GM19035 (cell line): Measurements from ENCODE around the gene KLHL29.

ENCODE experiments used
- ATAC-seq: cut with Tn5 transposase; IDR thresholded peaks from one replicate; pipeline ENCODE4 v1.9.1; 2021; ENCODE audit not compliant: unreplicated experiment

KLHL29 gene

DNA sequence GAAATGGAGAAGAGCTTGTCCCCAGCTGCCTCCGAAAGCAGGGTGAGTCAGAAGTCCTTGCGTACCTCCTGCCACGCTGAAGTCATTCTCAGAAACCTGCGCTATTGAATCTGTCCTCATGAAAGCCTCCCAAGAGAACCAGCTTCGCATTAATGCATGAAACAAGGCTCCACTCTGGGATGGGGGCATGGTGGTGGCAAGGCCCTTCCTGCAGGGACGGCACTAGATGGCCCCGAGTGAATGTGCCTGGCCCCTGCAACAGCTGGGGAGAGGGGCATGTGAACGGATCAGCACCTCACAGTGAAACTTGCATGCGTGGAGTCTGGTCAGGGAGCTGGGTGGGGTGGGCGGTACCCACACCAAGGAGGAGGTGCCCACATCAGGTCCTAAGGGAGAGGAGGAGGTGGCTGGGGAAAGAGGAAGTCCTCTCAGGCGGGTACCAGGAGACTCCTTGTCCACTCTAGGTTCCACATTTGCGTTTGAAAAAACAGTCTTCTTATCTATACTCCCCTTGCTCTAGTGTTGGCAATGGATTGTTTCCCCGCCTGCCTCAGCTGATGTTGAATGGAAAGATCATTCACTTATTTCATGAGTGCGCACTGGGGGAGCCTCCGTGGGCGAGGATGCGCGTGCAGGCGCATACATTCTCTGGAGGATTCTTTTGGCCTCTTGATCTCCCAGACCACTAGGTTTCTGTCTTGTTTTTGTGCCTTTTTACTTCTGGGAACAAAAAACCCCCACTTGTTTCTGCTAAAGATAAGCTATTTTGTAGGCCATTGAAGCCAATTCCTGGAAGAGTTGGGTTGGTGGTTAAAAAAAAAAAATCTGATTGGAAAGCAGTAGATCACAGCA lies 104.7 kb downstream of the KLHL29 start:
- ATAC-seq = peak; percentile 48

DNA sequence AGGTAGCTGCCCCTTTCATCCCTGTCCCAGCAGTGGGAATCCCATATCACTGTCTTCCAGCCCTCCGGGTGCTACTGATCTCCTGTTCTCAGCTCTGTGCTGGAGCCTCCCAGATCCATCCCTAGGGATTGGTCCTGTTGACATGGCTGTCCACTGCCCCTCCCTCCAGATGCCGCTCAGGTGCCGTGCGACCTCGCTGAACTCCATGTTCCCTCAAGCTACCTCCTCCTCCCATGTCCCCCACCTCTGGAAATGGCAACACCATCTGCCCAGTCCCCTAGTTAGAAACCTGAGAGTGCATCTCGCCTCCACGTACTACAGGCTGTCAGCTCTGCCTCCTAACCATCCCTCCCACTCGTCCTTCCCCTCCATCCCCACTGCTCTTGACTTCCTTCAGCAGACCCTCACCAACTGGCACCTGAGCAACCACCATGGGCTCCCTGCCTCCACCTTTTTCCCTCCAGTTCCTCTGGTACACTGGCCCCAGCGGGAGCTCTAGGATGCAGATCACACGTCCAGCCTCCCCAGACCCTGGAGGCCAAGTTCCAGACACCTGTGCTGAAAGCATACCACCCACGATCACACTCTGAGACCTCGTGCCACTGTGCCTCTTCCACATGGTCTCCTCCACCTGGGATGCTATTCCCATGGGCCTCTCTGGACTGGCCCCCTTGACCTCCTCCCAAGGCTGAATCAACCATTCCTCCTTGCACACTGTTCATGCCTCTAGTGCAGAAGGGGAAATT lies 106.8 kb downstream of the KLHL29 start:
- no peak for ATAC-seq

DNA sequence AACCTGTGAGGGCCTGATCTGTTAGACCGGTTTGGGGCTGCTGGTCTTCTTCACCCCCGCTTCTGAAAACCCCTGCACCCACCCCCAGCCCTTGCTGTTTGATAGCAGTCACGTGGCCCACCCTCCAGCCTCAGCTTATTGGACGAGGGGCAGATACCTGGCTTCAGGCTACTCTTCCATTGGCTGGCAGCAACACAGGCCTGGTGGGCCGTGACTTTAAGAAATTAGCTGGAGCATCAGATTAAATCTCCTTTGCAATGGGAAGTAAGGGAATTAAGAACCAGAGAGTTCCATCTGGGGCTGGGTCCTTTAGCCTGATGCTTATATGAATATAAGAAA lies 107.3 kb downstream of the KLHL29 start:
- ATAC-seq = no peak

DNA sequence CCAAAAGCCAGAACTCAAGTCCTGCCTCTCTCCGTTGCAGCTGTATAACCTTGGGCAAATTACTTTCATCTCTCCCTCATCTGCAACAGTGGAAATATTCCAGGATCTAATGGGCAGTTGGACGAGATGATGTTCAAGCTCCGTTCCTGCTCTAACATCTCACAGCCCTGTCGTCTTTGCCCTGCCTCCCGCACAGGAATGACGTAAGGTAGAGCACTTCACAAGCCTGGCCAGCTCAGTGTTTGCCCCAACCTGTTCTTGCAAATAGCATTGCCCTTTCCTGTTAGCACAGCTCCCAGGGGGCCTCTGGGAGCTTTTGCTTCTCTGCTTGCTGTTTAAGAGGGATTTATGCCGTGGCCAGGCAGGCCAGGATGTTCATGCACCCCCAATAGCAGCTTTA lies 107.9 kb downstream of the KLHL29 start:
- no peak for ATAC-seq

DNA sequence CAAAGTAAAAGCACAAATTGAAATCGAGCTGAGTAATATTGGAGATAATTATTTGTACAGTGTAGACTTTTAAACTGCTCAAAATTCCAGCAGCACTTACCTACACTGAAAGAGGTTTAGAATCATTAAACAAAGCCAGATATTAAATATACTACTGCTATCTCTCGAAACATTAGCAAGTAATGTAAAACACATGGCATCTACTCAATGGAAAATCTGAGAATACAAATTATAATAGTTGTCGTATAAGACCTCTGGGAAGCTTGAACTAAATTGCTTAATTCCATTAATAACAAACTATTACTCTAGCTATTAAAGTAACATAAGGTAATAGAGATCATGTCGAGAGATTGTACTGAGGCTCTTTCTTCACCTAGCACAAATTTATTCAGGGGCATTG lies 108.9 kb downstream of the KLHL29 start:
- ATAC-seq = no peak

DNA sequence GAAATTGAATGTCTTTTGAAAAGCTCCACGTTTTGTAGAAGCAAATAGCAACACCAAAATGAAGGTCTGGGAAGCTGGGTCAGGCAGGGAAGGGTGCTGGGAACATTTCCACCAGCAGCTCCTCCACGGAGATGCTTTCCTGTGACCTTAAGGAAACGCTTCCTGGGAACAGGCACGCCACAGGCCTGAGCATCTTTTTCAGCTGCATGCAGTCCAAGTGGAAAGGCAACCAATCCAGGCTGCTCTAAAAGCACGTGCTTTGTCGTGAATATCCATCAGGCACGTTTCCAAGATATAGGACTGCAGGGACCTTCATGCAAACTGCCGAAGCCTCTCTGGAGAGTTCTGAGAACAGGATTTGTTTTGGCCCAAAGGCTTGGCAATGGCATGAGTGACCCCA lies 109.3 kb downstream of the KLHL29 start:
- ATAC-seq = no peak

DNA sequence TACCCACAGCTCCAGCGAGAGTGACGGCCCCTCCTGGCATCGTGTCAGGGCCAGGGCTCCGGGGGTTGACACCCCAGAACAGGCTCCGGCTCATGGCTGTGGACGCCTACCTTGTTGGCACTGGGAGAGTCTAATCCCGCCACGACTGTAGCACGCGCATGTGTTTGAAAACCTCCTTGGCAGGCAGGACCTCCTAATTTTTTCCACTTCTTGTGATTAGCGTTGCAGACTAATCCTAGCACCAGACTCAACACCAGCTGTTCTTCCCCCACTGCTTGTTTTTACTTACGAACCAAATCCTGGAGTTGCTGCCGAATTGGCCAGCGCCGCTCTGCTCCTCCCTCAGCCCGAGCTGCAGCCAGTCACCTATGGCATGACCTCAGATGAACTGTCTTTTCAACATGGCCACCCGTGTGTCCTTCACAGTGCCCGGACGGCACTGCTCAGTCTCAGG lies 110.7 kb downstream of the KLHL29 start:
- ATAC-seq = no peak

DNA sequence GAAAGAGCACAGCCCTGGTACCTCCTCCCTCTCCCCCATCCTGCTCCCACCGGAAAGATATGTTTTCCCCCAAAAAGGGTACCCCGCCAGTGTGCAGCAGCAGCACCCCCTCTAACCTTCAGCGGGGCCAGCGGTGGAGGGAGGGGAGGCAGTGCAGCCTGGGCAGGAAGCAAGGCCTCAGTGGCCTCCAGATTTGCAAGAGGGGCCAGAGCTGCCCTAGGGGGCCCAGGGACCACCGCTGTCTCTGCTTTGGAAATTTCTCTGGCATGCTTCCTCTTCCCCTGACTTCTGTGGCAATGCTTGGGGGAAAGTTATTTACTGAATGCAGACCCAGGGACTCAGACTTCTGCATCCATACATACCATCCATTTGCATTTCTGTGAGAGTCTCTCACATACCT lies 111.5 kb downstream of the KLHL29 start:
- no peak for ATAC-seq

DNA sequence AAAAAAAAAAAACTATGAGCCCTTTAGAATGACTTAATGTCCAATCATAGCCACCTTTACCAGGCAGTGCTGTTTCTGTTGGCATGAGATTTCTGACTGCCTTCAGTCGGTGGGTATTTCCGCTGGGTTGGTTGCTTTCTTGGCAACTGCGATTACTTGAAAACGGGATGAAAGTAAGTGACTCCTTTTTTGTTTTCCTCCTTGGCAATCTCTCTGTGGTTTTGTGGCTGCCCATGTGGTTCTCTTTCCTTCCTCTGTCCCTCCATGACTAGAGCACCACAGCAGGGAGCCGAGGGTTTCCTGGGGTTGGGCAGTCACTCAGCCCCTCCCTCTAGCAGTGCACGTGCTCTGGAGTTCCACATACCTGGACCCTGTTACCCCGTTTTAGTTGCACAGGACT lies 112.1 kb downstream of the KLHL29 start:
- no peak for ATAC-seq

DNA sequence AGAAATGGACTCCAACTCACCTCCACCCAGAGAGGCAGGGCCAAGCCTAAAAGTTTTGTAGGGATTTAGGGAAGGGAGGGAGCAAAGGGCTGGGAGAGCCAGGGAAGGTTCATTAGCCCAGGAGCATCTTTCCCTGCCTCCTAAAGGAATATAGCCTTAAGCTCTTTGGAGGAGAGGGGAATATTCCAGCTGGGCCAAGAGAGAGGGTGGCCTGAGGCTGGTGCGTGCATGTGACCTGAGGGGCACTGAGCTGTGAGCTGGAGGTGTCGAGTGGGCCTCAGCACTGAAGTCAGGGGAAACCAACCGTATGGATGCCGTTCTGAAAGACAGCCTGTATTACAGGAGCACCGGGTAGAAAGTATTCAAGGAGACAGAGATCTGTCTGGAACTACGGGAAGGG lies 112.6 kb downstream of the KLHL29 start:
- no peak for ATAC-seq

DNA sequence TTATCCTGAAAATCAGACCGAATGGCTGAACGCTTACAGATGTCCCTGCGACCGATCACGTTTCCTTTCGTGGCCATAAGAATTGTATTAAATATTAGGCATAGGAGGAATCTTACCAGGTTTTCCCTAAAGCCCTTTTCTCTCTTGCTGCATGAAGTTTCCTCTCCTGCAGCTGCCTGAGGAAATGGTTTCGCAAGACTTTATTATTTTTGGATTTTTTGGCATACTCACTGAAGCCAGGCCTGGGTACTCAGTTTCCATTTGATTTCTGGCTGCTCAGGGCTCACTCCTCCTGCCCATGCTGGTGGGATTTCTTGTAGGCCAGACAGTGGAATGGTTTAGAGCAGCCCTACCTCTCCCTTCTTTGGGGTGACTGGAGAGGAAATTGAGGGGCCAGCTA lies 114.0 kb downstream of the KLHL29 start:
- ATAC-seq = no peak

DNA sequence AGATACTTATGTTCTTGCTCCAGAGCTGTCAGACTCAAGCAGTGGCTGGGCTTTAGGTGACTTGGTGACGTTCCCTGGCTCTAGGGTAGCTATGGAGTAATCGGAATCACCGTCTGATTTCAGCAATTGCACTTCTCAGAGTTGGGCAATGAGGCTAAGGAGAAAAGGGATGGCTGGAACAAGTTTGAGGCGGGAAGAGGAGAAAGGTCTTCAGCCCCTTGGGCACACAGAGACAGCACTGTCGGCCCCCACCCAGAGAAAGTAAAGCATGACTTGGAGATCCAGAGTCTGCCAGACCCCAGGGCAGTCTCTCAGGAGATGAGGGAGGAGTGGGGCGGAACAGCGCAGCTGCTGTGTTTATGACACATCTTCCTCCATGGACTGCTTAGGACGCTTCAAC lies 114.5 kb downstream of the KLHL29 start:
- ATAC-seq = no peak

DNA sequence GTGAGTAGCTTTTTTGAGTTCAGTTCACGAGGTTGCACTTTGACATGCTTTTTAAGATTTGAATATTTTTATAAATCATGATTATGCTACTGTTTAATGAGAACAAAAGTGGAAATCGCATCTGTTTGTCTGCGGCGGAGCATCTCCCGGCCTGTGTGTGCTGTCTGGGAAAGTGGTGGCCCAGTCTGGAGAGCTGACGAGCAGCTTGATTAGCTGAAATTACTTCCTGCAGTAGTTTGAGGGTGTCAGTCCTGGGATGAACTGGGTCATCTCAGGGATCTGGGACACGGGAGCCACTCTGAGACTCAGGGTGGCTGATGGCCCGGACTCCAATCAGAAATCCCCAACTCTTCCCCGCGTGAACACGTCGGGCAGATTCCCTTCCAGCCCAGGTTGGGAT lies 115.9 kb downstream of the KLHL29 start:
- no peak for ATAC-seq

DNA sequence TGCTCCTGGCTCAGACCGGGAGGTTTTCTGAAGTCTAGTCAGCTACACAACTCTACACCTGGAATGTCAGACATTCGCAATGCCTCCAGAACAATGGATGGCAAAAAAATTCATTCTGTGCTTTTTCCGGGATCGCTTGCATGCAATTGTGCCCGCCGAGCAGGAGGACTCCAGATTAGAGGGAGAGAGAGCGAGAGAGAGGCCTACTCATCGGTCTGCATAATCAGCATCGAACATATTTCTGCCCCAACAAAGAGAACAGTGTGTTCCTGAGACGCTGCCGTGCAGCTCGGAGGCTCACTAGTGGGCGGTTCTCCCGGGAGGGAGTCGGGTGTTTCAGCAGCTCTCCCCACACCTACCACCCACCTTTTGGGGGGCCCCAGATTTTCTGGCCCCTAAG lies 117.1 kb downstream of the KLHL29 start:
- ATAC-seq = no peak

DNA sequence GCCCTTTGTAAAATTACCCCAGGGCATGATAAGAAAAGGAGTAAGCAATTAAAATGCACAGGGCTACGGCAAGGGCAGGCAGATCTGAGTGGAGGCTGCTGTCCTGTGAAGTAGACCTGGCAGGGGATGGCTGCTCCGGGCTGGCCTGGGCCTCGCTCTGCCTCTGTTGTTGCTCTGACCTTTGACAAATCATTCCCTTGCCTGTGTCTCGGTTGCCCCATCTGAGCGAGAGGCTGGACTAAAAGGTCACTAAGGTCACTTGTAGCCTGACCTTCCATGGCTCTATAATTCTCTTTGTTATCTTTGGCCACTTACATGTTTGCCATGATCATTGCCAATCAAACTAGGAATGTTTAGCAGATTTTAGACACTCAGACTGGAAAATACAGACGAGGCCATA lies 118.1 kb downstream of the KLHL29 start:
- ATAC-seq = no peak

DNA sequence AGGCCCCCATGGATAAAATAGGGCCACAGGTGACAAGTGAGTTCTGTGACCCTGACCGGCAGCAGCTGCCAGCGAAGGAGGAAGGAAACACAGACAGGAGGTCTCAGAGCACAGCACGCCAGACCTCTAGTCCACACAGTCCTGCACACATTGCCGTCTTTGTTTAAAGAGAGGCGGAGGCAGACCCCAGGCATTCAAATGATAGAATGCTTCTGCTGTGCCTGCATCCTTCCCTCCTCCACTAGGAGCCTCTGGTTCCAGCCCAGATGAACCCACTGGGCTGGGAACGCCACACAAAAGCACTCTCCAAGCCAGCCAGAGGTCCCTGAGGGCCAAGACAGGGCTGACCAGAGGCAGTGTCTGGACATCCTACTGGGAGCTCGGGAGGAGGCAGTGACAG lies 118.7 kb downstream of the KLHL29 start:
- ATAC-seq = no peak

DNA sequence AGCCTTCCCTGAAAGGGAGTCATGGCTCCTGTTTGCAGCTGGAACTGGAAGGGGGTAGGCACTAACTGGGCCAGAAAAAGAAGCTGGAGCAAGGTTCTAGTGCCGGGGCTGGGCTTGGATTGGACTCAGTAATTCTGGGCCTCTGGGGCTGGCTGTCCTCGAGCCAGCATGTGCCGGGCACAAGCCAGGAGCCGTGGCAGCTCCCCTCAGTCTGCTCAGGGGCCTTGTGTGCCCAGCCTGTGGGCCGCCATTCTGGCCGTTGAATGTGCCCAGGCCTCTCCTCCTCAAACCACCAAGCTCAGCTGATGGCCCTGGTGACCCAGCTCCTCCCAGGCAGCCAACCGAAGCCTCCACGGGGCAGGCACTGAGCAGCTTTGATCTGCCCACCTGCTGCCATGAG lies 119.6 kb downstream of the KLHL29 start:
- no peak for ATAC-seq

DNA sequence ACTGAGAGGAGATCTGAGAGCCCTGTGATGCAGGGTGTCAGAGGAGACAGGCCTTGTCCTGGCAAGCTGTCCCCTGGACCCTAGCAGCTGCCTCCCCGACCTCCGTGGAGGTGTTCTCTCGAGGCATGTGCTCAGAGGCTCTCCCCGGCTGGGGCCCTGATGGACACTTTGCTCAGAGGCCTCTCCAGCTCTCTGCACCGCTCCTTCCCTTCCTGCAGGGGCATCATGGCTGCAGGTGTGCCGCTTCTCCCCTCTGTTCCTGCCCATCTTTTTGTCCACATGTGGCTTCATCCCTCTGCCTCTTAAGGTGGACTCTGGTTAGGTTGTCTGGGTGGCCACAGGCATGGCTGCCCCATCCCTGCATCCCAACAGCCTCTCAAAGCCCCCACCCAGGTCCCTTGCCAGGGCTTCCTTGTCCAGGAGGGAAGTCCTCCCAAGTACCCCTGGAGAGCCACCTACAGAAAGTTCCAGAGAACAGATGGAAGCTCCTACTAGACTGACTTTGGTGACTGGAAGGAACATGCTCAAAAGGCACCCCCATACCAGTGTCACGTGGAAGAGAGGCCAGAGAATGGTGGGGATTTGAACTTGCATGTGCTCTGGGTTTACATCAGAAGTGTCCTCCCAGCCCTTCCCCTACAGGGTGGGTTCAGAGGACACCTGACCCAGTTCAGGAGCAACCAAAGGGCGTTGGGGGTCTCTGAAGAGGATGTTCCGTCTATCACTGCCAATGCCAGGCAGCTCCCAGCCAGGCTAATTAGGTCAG lies 120.4 kb downstream of the KLHL29 start:
- ATAC-seq = no peak

DNA sequence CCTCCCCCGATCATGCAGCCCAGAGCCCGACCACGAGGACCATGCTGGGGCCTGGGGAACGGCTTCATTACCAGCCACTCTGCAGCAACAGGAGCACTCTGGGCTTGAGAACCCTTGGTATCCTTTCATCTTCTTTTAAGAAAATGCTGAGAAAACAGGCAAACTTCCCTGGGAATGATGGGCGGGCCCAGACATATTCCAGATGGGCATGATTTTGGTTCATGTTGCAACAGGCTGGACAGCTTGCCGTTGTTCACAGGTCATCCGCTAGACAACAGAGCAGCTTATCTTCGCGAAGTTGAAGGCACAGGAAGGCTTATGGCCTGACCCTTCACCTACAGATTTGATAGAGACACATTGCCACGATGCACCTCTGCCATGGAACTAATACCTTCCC lies 121.0 kb downstream of the KLHL29 start:
- no peak for ATAC-seq

DNA sequence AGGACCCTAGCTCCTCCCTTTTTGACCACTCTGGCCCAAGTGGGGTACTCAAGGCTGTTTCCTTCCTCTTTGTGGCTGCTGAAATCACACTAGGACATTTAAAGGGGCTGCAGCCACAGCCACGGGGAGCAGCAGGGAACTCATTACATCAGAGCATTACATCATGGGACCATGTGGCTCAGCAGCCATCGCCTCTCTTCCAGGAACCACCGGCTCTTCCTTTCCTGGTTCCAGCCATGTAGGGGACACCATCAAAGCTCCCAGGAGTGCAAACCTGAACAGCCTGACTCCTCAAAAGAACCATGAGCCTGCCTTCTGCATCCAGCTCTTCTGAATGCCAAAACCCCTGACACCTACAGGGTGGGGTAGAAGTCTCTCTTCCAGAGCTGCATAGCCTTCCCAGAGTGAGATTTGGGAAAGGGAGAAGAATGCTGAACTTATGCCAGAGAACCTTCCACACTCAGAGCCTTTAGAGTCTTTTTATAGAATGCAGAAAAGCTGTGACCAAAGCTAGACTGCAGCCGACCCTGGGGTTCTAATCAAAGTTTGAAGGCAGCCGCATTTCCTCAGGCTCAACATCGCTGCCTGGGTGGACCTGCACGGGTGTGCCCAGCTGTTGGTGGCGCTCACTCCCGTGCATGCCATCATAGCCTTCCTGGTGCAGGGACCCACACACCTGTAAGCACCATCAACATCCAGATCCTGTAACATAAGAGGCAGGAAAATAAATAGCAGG lies 121.7 kb downstream of the KLHL29 start:
- ATAC-seq = no peak
